GM18907 (cell line): ENCODE measurements around the gene HIKESHI.

ENCODE experiments used
- ATAC-seq: cut with Tn5 transposase; IDR thresholded peaks from one replicate; pipeline ENCODE4 v1.9.1; 2021; ENCODE audit warnings: mild to moderate bottlenecking, moderate library complexity; ENCODE audit not compliant: unreplicated experiment

HIKESHI gene

DNA sequence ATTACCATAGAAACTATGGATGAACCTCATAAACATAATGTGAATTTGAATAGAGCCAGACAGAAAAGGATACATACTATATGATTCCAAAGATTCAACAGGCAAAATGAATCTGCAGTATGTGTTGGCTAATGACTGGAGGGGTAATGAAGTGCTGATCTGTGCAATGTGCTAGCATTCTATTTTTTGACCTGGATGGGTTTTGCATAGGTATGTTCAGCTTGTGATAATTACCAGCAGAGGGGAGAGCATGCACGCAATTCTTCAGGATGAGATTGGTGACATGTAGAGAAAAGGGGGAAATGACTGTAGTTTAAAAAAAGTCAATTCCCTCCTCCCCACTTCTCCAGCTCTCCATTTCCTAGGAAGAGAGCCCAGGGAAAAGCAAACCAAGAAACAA, 72.0 kb downstream of the HIKESHI start:
- ATAC-seq, result no peak

DNA sequence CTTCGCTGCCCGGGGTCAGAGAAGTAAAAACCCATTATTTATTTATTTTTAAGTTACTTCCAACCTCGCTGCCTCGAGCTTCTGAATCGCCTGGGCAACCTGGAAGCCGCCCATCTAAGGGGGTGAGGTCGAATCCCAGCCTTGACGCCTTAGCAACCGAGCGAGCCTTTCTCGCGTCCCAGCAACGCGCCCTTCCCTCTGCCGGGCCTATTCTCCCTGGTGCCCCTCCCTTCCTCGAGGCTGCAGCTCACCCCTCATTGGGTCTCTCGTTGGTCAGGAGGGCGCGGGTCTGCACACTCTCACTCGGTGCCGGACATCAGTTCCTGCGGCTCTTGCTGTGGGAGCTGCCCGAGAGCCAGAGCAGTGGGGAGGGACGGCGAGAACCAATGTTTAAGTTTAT, 72.5 kb downstream of the HIKESHI start, which contains the start of gene CCDC81:
CCDC81 (plus strand) TSS at position 302 of the 400 bp plus-strand sequence. CDS start 277 bp downstream, outside the sequence.
- no peak for ATAC-seq

DNA sequence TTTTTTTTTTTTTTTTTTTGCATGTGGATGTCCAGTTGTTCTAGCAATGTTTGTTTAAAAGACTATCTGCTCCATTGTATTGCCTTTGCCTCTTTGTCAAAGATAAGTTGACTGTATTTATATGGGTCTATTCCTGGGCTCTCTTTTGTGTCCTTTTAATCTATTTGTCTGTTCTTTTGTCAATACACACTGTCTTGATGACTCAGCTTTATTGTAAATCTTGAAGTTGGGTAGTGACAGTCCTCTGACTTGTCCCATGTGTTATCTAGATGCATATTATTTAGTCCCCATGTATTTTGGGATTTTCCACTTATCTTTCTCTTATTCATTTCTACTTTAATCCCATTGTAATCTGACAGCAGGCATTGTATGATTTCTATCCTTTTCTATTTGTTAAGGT, 75.9 kb downstream of the HIKESHI start:
- no peak for ATAC-seq

- ATAC-seq, result no peak
These were observed 78.4 kb downstream of the HIKESHI start for GRCh38 chr11:86380295-86381059.

- ATAC-seq, result no peak
These were observed 81.3 kb downstream of the HIKESHI start for GRCh38 chr11:86383041-86383955.

DNA sequence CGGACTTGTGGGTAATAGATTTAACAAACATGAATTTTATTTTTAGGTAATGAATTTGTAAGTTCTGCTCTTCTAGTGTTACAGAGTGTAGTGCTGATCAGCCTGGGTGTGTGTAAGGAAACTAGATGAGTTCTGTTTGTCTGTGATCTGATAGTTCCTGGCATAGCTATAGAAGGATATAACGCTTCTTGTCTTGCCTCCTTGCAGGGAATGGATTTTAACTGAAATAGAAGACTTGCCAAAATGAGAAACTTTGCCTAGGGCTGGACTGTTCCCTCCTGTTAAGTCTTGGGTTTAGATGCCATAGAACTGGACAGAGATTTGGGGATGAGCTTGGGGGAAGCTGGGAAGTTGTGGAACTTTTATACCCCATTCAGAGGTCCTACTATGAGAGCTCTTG, 84.2 kb downstream of the HIKESHI start:
- no peak for ATAC-seq

DNA sequence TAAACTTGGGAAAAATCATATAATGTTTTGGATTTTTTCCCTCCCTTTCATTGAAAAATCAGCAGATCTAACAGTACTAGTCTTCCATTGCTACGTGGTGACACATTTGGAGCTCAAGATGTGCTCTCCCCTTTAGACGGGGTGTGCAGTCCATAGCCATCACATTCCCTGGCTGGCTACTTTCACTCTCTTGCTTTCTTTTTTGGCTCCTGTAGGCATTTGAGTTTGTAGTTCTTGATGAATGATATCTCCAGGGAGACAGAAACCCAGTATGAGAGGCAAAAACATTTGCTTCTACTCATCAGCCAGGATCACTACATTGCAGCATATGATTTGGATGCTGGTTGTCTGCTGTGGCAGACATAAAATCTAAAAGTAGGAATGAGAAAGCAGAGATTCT, 84.7 kb downstream of the HIKESHI start:
- ATAC-seq, result no peak

GRCh38 chr11:86388198-86388597, 86.2 kb downstream of the HIKESHI start:
- no peak for ATAC-seq

DNA sequence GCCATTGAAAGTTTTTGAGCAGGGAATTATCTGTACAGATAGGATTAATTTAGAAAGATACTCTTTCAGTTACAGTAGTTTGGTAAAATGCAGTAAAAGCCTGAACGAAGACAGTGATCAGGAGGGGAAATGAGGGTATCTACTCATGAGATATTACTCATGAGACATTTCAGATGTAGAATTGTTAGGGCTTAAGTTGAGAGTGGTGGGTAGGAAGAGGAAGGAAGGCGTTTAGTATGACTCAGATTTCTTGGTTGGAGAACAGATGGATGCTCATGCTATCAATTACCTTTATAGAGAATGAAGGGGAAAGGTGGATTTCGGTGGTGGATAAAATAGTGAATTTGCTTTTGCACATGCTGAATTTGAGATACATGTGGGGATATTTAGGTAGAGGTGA, 88.4 kb downstream of the HIKESHI start:
- no peak for ATAC-seq

DNA sequence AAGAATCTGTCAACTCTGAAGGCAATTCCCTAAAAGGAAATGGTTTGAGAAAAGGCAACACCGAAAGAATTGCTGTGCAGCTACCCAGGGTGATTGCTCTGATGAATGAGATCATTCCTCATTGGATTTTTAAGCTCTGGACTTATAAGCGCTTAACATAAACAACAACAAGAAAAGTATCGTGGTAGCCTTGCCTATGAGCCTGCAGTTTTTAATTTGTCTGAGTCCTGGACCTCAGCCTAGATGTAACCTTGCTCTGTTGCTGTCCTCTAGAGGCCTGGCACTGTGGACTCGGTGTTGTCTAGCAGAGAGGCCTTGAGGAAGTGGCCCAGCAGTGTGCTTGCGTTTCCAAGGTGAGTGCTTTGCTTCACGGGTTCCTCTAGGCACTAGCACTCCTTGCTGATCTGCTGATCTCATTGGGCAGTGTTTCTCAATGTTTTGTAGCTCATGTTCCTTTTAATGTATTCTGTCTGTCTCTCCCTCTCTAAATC, 93.1 kb downstream of the HIKESHI start:
- ATAC-seq, result no peak
